Measurements from ENCODE around the gene LIMD2. TPM values are rescaled to one million over a fixed set of nuclear protein-coding genes. Genes with fewer than 3 reads are reported as not detected.

Gene LIMD2
- total RNA-seq, 4 donors from 2014 or later, result 3.1 to 14.9 (median 8.0) TPM

DNA sequence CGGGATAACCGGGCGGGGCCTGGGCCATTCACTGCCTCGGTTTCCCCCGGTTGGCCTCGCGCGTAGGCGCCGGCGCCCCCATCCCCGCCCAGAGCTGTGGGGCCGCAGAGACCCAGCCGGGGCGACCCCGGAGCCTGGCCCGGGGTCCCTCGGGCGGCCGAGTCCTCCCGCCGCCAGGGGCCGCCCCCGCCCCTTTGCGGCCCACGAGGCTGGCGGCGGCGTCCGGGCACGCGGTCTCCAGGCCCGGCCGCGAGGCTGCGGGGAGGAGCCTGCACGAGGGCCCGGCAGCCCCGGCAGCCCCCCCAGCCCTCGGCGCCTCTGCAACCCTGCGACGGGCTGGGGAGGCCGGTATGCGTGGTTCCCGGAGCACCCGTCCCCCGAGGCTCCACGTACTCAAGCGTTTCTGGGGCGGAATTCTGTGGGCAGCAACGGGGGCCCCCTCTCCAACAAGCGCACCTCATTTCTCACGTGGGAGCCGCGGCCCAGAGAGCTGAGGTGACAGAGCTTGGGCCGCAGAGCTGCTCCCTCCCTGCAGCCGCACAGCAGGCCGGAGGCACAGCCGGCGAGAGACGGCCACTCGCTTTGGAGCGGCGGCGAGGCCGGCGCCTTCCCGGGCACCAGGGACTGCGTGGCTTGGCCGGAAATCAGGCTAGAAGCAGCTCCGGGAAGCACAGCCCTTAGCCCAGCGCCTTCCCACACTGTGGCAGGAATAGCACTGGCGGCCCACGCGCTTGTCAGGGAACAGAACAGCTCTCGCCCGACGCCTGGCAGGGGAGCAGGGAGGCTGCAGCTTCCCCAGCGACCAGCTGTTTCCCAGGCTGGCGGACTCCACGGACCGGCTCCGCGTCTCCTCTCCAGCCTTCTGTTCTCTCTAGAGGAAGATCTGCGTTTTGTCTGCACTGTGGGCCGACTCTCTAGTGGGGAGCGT lies 867 bp upstream of the LIMD2 start:
- 13% methylated on average over 23 of the region's 88 CpGs for WGBS
- Histone ChIP-seq H3K4me3 (peak overlapping the region; percentile 65 to 68 (median 66)), H3K9me3 (no peaks in the 10 kb centered on the region), H3K4me1 (peaks cover 20 to 61% (median 55%) of the 10 kb centered on the region in 4 donors), H3K36me3 (peaks cover 12 to 33% (median 33%) of the 10 kb centered on the region in 4 donors), H3K27ac (replicated peaks in 1 of 4) (peak overlapping the region; percentile 48 to 83 (median 74)), H3K27me3 (peaks cover 0 to 19% (median 0%) of the 10 kb centered on the region in 4 donors)
- TF ChIP-seq EP300 (IDR thresholded peaks at IDR 0.05), result no peak
- peak; percentile 40 to 41 for TF ChIP-seq POLR2AphosphoS5 (IDR thresholded peaks at IDR 0.05)
- no peak for TF ChIP-seq POLR2A (IDR thresholded peaks at IDR 0.05; ENCODE audit: low read depth)
- TF ChIP-seq, protein P1, sequence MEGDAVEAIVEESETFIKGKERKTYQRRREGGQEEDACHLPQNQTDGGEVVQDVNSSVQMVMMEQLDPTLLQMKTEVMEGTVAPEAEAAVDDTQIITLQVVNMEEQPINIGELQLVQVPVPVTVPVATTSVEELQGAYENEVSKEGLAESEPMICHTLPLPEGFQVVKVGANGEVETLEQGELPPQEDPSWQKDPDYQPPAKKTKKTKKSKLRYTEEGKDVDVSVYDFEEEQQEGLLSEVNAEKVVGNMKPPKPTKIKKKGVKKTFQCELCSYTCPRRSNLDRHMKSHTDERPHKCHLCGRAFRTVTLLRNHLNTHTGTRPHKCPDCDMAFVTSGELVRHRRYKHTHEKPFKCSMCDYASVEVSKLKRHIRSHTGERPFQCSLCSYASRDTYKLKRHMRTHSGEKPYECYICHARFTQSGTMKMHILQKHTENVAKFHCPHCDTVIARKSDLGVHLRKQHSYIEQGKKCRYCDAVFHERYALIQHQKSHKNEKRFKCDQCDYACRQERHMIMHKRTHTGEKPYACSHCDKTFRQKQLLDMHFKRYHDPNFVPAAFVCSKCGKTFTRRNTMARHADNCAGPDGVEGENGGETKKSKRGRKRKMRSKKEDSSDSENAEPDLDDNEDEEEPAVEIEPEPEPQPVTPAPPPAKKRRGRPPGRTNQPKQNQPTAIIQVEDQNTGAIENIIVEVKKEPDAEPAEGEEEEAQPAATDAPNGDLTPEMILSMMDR (IDR thresholded peaks at IDR 0.05), result peak in 2 of 3 experiments; percentile 10 to 25
- no peak for DNase-seq (ENCODE audit: extremely low spot score)
- intact Hi-C loops (cut with DNase I), result loop anchor here (5.0 kb wide), 1 partner anchor 78 kb away; the partner anchor contains the start of gene MAP3K3

DNA sequence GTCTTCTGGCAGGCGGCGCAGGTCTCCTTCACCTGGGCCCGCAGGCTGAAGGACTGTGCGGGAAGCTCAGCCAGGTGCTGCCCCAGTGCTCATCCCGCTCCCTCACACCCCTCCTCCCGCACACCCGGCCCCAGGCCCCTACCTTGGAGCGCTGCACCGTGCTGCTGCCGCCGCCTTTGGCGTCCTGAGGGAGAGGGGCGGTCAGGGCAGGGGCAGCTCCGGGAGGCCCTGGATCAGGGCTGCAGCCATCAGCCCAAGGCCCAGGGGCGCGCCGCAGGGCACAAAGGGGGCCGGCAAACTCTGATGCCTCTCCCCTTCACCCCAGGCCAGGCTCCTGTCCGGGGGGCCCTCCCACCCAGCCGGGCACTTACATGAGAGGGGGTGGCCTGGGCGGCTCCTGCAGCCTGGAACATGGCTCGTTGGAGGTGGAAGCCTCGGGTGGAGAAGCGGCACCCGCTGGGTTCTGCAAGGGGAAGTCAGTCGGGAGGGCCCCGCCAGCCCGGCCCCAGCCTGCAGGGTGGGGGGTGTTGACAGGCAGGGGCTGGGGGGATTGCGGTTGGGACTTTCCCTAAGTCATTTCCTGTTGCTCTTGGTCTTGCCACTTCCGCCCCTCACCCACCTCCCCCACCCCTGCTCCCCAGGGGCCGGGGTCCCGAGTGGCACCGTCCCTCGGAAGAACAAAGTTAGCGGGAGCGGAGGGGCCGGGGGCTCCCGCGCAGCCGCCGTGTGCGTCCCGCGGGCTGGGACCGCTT lies 863 bp downstream of the LIMD2 start:
- Histone ChIP-seq H3K4me3 (peak overlapping the region; percentile 65 to 68 (median 66)), H3K27ac (replicated peaks in 1 of 4) (peak overlapping the region; percentile 67 to 83 (median 74)), H3K36me3 (peaks cover 8 to 31% (median 30%) of the 10 kb centered on the region in 4 donors), H3K9me3 (no peaks in the 10 kb centered on the region), H3K4me1 (peaks cover 20 to 66% (median 54%) of the 10 kb centered on the region in 4 donors), H3K27me3 (peaks cover 0 to 19% (median 0%) of the 10 kb centered on the region in 4 donors)
- TF ChIP-seq EP300 (IDR thresholded peaks at IDR 0.05), result no peak
- TF ChIP-seq POLR2AphosphoS5 (IDR thresholded peaks at IDR 0.05), result peak in 1 of 2 donors; percentile 20
- WGBS, result 6% methylated on average over 17 of the region's 45 CpGs
- intact Hi-C loops (cut with DNase I), result no loop called here
- no peak for DNase-seq (ENCODE audit: extremely low spot score)

DNA sequence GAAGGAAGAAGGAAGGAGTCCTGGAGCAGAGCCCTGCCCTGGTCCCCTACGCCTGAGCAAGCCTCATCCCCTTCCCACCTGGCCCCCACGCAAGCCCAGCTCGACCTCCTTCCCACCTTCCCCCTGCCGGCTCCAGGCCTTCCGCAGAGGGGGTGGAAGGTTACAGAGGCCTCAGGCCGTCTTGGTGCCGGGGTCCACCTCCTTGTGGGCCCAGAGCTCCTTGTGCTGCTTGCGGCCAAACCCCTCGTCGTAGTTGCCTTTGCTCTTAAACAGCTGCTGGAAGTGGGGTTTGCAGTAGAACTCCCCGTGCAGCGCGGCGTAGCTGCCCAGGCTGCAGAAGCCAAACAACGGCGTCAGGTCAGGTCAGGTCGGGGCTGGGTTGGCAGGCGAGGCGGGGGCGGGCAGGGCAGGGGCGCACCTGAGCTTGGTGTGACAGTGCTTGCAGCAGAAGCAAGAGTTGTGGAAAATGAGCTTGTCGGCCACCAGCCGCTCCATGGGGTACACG lies 1.5 kb downstream of the LIMD2 start:
- no peak for DNase-seq (ENCODE audit: extremely low spot score)
- H3K9me3 ChIP-seq, result no peaks in the 10 kb centered on the region
- TF ChIP-seq POLR2A (IDR thresholded peaks at IDR 0.05; ENCODE audit: low read depth), result no peak
- no peak for TF ChIP-seq POLR2AphosphoS5 (IDR thresholded peaks at IDR 0.05)
- TF ChIP-seq EP300 (IDR thresholded peaks at IDR 0.05), result no peak
- TF ChIP-seq, protein P1 (IDR thresholded peaks at IDR 0.05), result no peak
- H3K36me3 ChIP-seq, result peaks cover 14 to 31% (median 30%) of the 10 kb centered on the region in 4 donors
- peaks cover 0 to 19% (median 0%) of the 10 kb centered on the region in 4 donors for H3K27me3 ChIP-seq
- H3K4me1 ChIP-seq, result peaks cover 20 to 66% (median 54%) of the 10 kb centered on the region in 4 donors
- peak overlapping the region; percentile 65 to 68 (median 66) for H3K4me3 ChIP-seq
- intact Hi-C loops (cut with DNase I), result no loop called here
- WGBS, result 60% methylated on average over 20 of the region's 24 CpGs
- H3K27ac ChIP-seq (replicated peaks in 1 of 4), result peak overlapping the region in 3 of 4 donors; percentile 44 to 83 (median 74)

DNA sequence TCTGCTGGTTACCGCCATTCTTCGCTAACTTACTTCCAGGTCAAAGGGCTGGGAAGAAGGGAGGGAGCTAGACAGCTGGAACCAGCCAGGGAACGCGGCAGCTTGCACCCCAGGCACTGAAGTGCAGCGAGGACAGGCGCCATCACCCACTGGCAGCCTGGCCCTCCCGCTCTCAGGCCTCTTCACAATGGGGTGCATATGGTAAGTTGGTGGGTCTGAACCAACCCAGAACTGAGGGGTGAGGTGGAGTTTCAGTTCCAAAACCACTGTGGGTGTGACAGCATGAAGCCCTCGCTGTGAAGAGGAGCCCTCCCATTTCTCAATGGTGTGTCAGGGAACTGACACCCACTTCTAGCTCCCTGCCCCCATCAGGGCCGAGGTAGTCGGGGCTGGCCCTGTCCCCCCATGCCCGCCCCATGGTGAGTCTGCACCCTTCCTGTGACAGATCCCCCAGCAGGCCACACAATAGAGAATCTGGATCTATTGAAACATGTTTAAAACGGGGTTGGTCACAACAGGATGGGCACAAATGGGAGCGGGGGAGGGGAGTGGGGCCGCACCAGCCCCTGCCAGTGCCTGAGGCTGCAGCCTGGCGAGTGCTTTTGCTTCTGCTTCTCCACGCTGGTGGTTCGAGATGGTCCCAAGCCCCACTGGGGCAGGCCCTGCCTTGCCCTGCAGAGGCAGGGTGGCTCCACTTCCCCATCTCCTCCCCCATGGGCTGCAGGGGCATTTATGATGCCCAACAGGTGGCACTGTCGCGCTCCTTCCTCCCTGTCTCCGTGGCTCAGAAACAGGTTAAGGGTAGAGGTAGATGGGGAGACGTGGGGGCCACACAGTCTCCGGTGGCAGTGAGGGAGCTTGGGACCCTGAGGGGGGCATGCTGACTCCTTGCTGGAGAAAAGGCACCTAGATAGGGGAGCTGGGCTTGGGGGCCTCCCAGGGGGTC lies 2.3 kb downstream of the LIMD2 start:
- Histone ChIP-seq H3K4me3 (peak overlapping the region in 2 of 4 donors; percentile 65 to 68), H3K36me3 (peaks cover 15 to 31% (median 30%) of the 10 kb centered on the region in 4 donors), H3K27ac (replicated peaks in 1 of 4) (peak overlapping the region in 2 of 4 donors; percentile 44 to 83), H3K4me1 (peaks cover 20 to 66% (median 54%) of the 10 kb centered on the region in 4 donors), H3K9me3 (no peaks in the 10 kb centered on the region), H3K27me3 (peaks cover 0 to 19% (median 0%) of the 10 kb centered on the region in 4 donors)
- intact Hi-C loops (cut with DNase I), result no loop called here
- WGBS, result 80% methylated on average over 18 of the region's 22 CpGs
- no peak for DNase-seq (ENCODE audit: extremely low spot score)
- TF ChIP-seq POLR2AphosphoS5 (IDR thresholded peaks at IDR 0.05) (peak; percentile 8 to 18), POLR2A (IDR thresholded peaks at IDR 0.05; ENCODE audit: low read depth) (no peak), EP300 (IDR thresholded peaks at IDR 0.05) (no peak)
- TF ChIP-seq, protein P1 (IDR thresholded peaks at IDR 0.05), result peak in 1 of 3 experiments; percentile 57
